HCT116 (cell line): Measurements from ENCODE around the gene ERC1. TPM values are rescaled to one million over a fixed set of nuclear protein-coding genes. Genes with fewer than 3 reads are reported as not detected.

Experiments
- ATAC-seq: fragments of 200-7000 bp; cut with Tn5 transposase; 2 replicates; pipeline ENCODE4 v1.9.1; 2020; ENCODE audit warnings: mild to moderate bottlenecking, moderate library complexity
- BruUV-seq: library from RNA; stranded (reverse); fragments of 400-500 nt; replicated peaks from 2 replicates; lab custom pipeline; 2021; lab: Mats Ljungman, UMichigan
- CTCF ChIA-PET: fragments of 300-600 bp; sonication (Branson Sonifier 250); formaldehyde crosslinking; loops from one replicate; lab custom pipeline; 2021; ENCODE audit warnings: antibody characterized with exemption; lab: Charles Lee
- POLR2A ChIA-PET: fragments of 300-600, 350-600 bp; sonication (Branson Sonifier 250); formaldehyde crosslinking; loops from one replicate; lab custom pipeline; 2021; ENCODE audit warnings: antibody characterized with exemption; lab: Charles Lee
- RAD21 ChIA-PET, 2 experiments: fragments of 300-600 bp; sonication (Branson Sonifier 250); formaldehyde crosslinking; loops; one replicate each; lab custom pipeline; 2023; ENCODE audit warnings: low total read pairs in 2 of 2; ENCODE audit not compliant: uncharacterized antibody in 2 of 2, unreplicated experiment in 2 of 2, low non-redundant PET in 1 of 2; lab: Charles Lee
- DNase-seq: peaks from one replicate; pipeline ENCODE4 v3.0.0-alpha.2; 2010; ENCODE audit warnings: low read depth, low spot score
- H2AFZ ChIP-seq: fragments of 200-600 bp; shearing (Covaris generic), sonication (generic); 2 replicates; pipeline ENCODE4 v1.6.1; 2017; ENCODE audit warnings: low read depth, mixed run types, mixed read lengths, antibody characterized with exemption, low read length; ENCODE audit not compliant: poor library complexity, severe bottlenecking
- H3K27ac ChIP-seq: 2 replicates; pipeline ENCODE4 v1.5.1; 2012; ENCODE audit warnings: low read depth, low read length
- H3K27me3 ChIP-seq: fragments of 200-600 bp; sonication (generic); 2 replicates; pipeline ENCODE4 v1.6.1; 2016; ENCODE audit warnings: mixed run types, low read length, mixed read lengths; ENCODE audit not compliant: insufficient read depth
- H3K36me3 ChIP-seq, 2 experiments: fragments of 200-500 bp in 1 of 2; fragments of 200-600 bp in 1 of 2; sonication (Bioruptor generic) in 1 of 2; sonication (generic) in 1 of 2; 2 replicates each; pipeline versions ENCODE4 v1.5.1 to v1.6.1; 2014 to 2016; ENCODE audit warnings: low read length in 2 of 2, inconsistent platforms in 1 of 2, mixed read lengths in 1 of 2, mixed run types in 1 of 2; ENCODE audit not compliant: insufficient read depth in 2 of 2, control insufficient read depth in 1 of 2
- H3K4me1 ChIP-seq, 2 experiments: fragments of 200-600 bp in 1 of 2; sonication (generic) in 1 of 2; 2 replicates each; pipeline versions ENCODE4 v1.5.1 to v1.6.1; 2012 to 2017; ENCODE audit warnings: low read length in 2 of 2, inconsistent platforms in 1 of 2, mild to moderate bottlenecking in 1 of 2, mixed read lengths in 1 of 2, mixed run types in 1 of 2, moderate library complexity in 1 of 2; ENCODE audit not compliant: insufficient read depth in 2 of 2, control insufficient read depth in 1 of 2
- H3K4me2 ChIP-seq: fragments of 200-600 bp; sonication (generic); 2 replicates; pipeline ENCODE4 v1.6.1; 2017; ENCODE audit warnings: mixed run types, low read length, mixed read lengths
- H3K4me3 ChIP-seq, 2 experiments: fragments of 200-600 bp in 1 of 2; sonication (generic) in 1 of 2; replicated peaks in 1 of 2; 2 replicates each; pipeline ENCODE4 v1.5.1; 2011 to 2016; ENCODE audit warnings: low read length in 2 of 2, control low read depth in 1 of 2, low read depth in 1 of 2, mild to moderate bottlenecking in 1 of 2, mixed read lengths in 1 of 2, mixed run types in 1 of 2
- H3K79me2 ChIP-seq: fragments of 200-600 bp; sonication (generic); 2 replicates; pipeline ENCODE4 v1.6.1; 2017; ENCODE audit warnings: mild to moderate bottlenecking, mixed run types, low read length, moderate library complexity, mixed read lengths; ENCODE audit not compliant: insufficient read depth
- H3K9ac ChIP-seq: fragments of 200-600 bp; sonication (generic); 2 replicates; pipeline ENCODE4 v1.6.1; 2016; ENCODE audit warnings: low read length, mixed read lengths
- H3K9me2 ChIP-seq: fragments of 200-600 bp; sonication (generic), shearing (Covaris generic); 2 replicates; pipeline ENCODE4 v1.6.1; 2017; ENCODE audit warnings: mixed run types, mild to moderate bottlenecking, moderate library complexity; ENCODE audit not compliant: insufficient read depth
- H3K9me3 ChIP-seq, 2 experiments: fragments of 200-500 bp in 1 of 2; fragments of 200-600 bp in 1 of 2; sonication (Bioruptor generic) in 1 of 2; sonication (generic) in 1 of 2; 2 replicates each; pipeline ENCODE4 v1.6.1; 2014 to 2017; ENCODE audit warnings: low read length in 2 of 2, mixed read lengths in 2 of 2, inconsistent platforms in 1 of 2, low read depth in 1 of 2, mild to moderate bottlenecking in 1 of 2, mixed run types in 1 of 2, moderate library complexity in 1 of 2; ENCODE audit not compliant: control insufficient read depth in 1 of 2, insufficient read depth in 1 of 2
- H4K20me1 ChIP-seq: fragments of 200-600 bp; sonication (generic), shearing (Covaris generic); 2 replicates; pipeline ENCODE4 v1.6.1; 2017; ENCODE audit warnings: mixed run types, mild to moderate bottlenecking, moderate library complexity; ENCODE audit not compliant: insufficient read depth
- CEBPB ChIP-seq: IDR thresholded peaks from 2 replicates; pipeline ENCODE4 v1.6.1; 2012; ENCODE audit warnings: low read depth
- ELF1 ChIP-seq: IDR thresholded peaks from 2 replicates; pipeline ENCODE4 v1.6.1; 2012; ENCODE audit warnings: low read depth, borderline replicate concordance
- JUND ChIP-seq: IDR thresholded peaks from 2 replicates; pipeline ENCODE4 v1.6.1; 2012
- POLR2AphosphoS5 ChIP-seq: IDR thresholded peaks from 2 replicates; pipeline ENCODE4 v1.6.1; 2011; ENCODE audit warnings: mild to moderate bottlenecking, low read depth, low read length, moderate library complexity
- RAD21 ChIP-seq: IDR thresholded peaks from 2 replicates; pipeline ENCODE4 v1.6.1; 2012; ENCODE audit warnings: low read depth, mild to moderate bottlenecking
- YY1 ChIP-seq: IDR thresholded peaks from 2 replicates; pipeline ENCODE4 v1.6.1; 2011; ENCODE audit warnings: low read length, low read depth, moderate library complexity, mild to moderate bottlenecking; ENCODE audit not compliant: insufficient replicate concordance; ENCODE audit errors: extremely low read depth
- ZNF274 ChIP-seq: fragments of 200-500 bp; sonication (Bioruptor generic); IDR thresholded peaks from 2 replicates; pipeline ENCODE4 v1.6.1; 2014; ENCODE audit warnings: mild to moderate bottlenecking, low read depth, low read length, inconsistent platforms
- intact Hi-C: fragments of 100-400 bp; cut with micrococcal nuclease; formaldehyde crosslinking; loops from 2 replicates; pipeline ENCODE4 v1.10.0; 2022
- total RNA-seq: library from RNA; stranded (reverse); gene quantifications from one replicate; pipeline ENCODE4 v1.2.1, GENCODE V29; 2021; ENCODE audit not compliant: unreplicated experiment

The ERC1 gene
- total RNA-seq, 1 experiment from 2014 or later, result 41.9 TPM

- no peak for ATAC-seq
- no peak overlapping the region for H3K9ac ChIP-seq
- H3K9me2 ChIP-seq, result no peaks in the 10 kb centered on the region
- H3K36me3 ChIP-seq, result no peaks in the 10 kb centered on the region
- H2AFZ ChIP-seq, result no peak overlapping the region
- H3K9me3 ChIP-seq, result no peaks in the 10 kb centered on the region
- H4K20me1 ChIP-seq, result no peaks in the 10 kb centered on the region; the same call in 1 of the 2 replicates
- RAD21 ChIA-PET, result no interaction called here
- no peaks in the 10 kb centered on the region for H3K27me3 ChIP-seq
- H3K79me2 ChIP-seq, result no peaks in the 10 kb centered on the region
- POLR2A ChIA-PET, result no interaction called here
- BruUV-seq, result no TSS peak
- no peak overlapping the region for H3K27ac ChIP-seq
- H3K4me1 ChIP-seq, result no peaks in the 10 kb centered on the region
- H3K4me2 ChIP-seq, result no peak overlapping the region
- CTCF ChIA-PET, result no interaction called here
- TF ChIP-seq JUND (no peak), ELF1 (no peak)
- H3K4me3 ChIP-seq, result no peak overlapping the region
- intact Hi-C loops, result no loop called here
- no peak for DNase-seq
Observed at GRCh38 chr12:1288333-1288732, 297.3 kb downstream of the ERC1 start.

GRCh38 chr12:1289371-1290155, 298.5 kb downstream of the ERC1 start:
- H3K4me3 ChIP-seq, result no peak overlapping the region
- TF ChIP-seq CEBPB (no peak), YY1 (no peak), ZNF274 (no peak), POLR2AphosphoS5 (no peak), RAD21 (no peak)
- no peak overlapping the region for H3K9ac ChIP-seq
- no peaks in the 10 kb centered on the region for H3K4me1 ChIP-seq
- H3K9me2 ChIP-seq, result no peaks in the 10 kb centered on the region
- H2AFZ ChIP-seq, result no peak overlapping the region
- BruUV-seq, result no TSS peak
- no peaks in the 10 kb centered on the region for H3K9me3 ChIP-seq
- ChIA-PET POLR2A (no interaction called here), RAD21 (no interaction called here), CTCF (no interaction called here)
- no peaks in the 10 kb centered on the region for H3K79me2 ChIP-seq
- H4K20me1 ChIP-seq, result no peaks in the 10 kb centered on the region; the same call in 1 of the 2 replicates
- ATAC-seq (no peak), DNase-seq (no peak)
- H3K4me2 ChIP-seq, result no peak overlapping the region
- no peak overlapping the region for H3K27ac ChIP-seq
- intact Hi-C loops, result no loop called here
- H3K27me3 ChIP-seq, result no peaks in the 10 kb centered on the region
- no peaks in the 10 kb centered on the region for H3K36me3 ChIP-seq
